Urothelium cell line (cell line): ENCODE measurements around the gene ZNF22.

Experiments
- DNase-seq: peaks from one replicate; pipeline ENCODE4 v3.0.0; 2011; ENCODE audit warnings: low spot score, mixed read lengths
- FAIRE-seq: peaks from 2 replicates; lab custom pipeline; 2011; peaks lifted over from hg19 to GRCh38; lab: Jason Lieb, UNC

The ZNF22 gene

DNA sequence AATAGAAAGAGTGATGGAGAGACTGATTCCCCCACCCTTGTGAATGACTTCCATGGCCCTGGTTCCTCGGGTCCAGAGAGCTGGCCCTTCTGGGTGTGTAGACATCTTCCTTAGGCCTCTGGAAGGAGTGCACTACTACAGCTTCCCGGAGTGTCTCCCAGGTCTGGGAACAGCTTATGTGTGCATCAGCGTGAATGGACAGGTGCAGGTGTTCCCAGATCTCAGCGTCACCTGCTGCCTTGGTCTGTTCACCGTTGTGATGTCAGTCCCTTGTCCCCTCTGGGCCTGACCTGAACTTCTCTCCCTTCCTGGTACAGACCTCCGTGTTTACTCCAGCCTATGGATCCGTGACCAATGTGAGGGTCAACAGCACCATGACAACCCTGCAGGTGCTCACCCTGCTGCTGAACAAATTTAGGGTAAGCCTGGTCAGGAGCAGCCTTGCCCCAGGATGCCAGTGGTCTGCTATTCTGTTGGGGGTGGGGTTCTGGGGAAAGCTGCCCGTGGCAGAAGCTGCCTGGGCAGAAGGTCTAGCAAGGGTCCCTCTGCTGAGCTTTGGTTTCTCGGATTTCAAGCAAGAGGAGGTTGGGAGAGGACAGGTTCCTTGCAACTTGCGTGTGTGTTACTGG is 11.7 kb upstream of the ZNF22 start:
- no peak for DNase-seq
- FAIRE-seq: no peak

DNA sequence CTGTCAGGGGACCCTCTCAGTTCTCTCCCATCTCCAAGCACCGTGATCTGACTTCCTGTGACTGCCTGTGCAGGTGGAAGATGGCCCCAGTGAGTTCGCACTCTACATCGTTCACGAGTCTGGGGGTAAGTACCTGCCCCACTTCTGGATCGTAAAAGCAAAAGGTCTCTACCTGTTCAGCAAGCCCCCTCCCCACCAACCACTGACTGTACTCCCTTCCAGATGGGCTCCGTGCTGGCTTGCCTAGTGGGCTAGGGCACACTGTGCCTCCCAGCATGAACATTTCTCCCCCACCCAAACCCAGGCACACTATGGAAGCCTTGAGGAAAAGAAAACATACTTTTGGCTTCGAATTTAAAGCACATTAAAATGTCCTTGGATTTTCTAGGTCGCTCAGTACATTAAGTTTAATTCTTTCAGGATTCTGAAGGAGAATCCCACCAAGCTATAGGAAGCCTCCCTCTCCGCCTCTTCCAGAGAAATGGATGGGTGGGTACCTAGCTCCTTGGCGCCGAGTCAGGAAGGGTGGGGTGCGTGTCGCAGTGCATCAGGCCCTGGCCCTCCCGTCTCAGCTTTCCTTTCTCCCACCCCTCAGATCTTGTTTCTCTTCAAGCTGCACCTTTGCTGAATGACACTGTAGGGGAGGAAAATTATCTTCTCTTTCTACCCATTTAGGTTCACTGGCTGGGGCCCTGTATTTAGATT is 11.0 kb upstream of the ZNF22 start:
- FAIRE-seq: no peak
- DNase-seq: no peak

DNA sequence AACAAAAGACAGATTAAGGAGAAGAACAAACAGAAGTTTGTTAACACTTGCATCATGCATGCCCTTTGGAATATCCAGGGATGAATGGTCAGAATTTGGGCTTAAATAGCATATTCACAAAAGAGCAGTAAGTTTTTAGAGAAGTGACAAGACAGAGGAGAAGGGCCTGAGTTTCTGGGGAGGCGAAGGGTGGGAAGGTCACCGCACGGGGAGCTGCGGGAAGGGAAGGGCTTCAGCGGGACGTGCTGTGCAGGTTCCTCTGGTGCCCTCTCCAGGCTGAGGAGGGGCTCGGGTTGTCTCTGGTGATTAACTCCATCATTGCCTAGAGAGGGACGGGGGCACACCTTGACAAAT is 10.4 kb upstream of the ZNF22 start:
- DNase-seq (no peak), FAIRE-seq (no peak)

DNA sequence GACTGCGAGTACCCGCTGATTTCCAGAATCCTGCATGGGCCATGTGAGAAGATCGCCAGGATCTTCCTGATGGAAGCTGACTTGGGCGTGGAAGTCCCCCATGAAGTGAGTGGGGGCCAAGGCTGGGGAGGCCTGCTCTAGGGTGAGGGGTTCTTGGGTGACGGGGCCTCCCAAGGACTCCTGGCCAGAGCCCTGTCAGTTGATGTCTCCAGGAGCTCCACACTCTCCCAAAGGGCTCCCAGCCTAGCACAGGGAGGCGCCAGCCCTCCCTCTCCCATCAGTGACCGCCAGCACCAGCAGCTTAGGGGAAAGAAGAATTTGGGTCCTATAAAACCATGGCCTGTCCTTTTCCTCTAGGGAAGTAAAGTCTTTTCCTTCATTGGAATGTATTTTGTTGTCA is 9.8 kb upstream of the ZNF22 start:
- FAIRE-seq (no peak), DNase-seq (no peak)

DNA sequence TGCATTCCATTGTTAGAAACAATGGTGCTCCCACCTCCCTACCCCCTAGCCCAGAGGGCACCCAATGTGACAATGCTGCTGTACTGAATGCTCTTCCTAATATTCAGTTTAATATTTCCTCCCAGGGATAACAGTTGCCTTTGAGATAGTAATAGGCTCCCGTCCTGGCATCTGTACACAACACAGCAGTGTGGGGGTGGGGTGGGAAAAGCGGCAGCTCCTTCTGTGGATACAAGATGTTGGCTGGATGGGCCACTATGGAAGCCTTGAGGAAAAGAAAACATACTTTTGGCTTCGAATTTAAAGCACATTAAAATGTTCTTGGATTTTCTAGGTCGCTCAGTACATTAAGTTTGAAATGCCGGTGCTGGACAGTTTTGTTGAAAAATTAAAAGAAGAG is 9.2 kb upstream of the ZNF22 start:
- FAIRE-seq (no peak), DNase-seq (no peak)

DNA sequence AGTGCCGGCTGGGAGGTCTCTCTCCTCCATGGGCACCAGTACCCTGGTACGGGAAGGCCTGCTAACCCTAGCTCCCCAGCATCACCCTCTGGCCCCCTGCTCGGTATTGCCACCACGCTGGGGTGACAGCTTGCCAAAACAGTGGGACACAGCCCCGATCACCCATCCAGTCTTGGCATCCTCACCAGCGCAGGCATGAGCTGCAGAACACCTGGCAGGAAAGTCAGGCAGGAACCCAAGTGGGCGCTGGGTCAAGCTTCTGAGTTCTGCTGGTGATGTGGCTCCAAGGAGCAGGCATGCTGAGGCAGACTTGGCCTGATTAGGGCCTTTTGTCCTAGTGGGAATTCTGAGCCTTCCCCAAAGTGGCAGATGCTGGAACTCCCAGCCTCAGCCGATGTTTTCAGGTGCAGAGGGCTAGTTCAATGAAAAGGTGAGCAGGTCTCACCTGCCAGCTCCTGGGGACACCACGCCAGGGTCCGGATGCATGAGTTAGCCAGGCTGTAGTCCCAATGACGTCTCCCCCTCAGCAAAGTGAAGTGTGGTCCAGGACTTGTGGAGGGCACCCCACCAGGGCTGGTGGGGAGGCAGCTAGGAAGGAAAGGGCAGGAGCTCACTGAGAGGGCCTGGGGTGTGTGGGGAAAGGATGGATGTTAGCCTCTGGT is 8.5 kb upstream of the ZNF22 start:
- no peak for FAIRE-seq
- DNase-seq: no peak

DNA sequence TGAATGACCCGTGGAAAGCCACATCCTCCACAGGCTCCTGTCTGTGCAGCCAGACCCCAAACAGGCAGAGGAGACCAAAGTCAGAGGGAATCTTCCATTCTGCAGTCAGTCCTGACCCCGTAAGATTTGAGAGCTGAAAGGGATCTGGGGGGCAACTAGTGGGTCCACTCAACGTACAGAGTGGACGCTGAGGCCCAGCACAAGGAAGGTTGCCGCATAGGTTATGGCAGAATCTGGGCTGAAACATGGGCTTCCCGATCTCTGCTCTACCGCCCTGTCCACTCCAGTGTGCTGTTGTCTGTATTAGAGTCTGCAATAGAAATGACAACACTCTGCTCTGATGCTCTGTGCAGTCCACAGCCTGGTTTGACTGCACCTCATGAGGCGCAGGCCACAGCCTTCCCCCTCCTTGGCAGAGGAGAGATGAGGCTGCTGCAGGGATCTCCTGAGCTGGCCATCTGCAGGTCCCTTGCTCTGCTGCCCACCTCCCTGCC is 7.9 kb upstream of the ZNF22 start:
- FAIRE-seq: no peak
- no peak for DNase-seq

DNA sequence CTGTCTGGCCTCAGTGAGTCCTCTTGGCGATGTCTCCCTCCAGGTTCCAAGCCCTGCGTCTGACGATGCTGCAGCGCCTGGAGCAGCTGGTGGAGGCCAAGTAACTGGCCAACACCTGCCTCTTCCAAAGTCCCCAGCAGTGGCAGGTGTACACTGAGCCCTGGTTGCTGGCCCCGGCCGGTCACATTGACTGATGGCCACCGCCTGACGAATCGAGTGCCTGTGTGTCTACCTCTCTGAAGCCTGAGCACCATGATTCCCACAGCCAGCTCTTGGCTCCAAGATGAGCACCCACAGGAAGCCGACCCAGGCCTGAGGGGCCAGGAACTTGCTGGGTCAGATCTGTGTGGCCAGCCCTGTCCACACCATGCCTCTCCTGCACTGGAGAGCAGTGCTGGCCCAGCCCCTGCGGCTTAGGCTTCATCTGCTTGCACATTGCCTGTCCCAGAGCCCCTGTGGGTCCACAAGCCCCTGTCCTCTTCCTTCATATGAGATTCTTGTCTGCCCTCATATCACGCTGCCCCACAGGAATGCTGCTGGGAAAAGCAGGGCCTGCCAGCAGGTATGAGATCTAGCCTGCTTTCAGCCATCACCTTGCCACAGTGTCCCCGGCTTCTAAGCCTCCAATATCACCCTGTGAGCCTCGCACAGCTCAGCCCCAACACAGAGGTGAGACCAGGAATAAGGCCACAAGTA is 7.3 kb upstream of the ZNF22 start:
- FAIRE-seq (no peak), DNase-seq (no peak)

DNA sequence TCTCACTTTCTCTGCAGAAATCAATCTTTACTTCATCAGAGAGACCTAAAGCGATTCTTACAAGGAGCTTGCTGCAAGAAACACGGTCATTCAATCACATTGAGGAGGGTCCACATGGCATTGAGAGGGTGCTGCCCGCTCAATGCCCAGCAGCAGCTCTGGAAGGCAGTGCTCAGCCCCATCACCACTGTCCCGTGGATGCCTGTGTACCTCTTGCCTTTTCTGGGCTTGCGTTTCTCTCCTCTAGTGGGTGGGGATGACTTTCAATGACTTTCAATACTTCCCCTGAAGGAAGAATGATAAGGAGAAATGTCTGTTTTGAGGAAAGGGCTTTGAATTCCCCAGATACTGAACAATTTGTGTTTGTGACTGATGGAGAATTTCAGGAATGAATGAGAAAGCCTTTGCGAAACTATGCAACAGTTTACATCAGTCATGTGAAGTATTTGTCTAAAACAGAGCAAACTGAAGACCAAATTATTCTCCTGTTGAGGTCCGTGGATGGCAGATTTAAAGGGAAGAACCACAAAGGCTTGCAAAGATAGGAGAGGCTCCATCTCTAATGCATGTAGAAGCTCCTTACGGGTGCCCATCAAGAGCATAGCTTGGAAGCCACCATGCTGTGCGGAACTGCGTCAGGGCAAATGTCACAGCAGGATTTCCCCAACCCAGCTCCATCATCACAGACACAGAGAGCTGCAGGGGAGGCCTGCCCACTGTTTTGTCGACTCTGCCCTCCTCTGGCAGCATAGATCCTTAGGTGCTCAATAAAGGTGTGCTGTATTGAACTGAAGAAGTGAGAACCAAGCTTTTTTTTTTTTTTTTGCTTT is 6.6 kb upstream of the ZNF22 start:
- FAIRE-seq: no peak
- no peak for DNase-seq

DNA sequence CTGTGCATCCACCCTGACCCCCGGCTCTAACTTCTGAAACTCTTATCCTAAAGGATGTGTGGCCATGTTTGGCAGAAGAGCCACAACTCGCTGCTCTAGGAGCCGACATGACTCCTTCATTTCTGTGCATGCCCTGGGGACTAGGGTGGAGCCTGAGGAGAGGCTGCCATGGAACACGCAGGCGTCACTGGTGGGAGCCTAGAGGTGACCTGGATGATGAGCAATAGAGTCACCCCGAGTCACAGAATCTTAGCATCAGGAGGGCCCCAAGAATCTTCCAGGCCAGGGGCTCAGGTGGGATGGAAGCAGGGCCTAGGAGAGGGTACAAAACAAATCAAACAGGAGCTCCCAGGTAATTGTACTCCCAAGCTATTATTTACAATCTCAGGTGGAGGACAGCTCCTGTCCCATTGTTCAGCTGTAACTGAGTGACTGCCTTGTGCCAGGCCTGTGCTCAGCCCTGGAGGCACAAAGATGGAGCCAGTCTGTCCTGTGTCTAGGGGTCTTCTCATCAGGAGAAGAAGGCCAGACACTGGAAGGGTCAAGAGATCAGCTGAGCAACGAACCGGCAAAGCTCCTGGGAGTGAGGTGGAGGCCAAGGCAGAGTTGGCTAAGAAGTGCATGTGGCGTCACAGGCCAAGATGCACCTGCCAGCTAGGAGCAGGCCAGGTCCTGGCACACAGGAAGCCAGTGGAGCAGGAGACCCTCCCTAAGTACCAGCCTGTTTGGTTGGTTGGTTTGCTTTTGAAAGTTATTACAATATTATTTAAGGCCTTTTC is 5.8 kb upstream of the ZNF22 start:
- FAIRE-seq (no peak), DNase-seq (no peak)

DNA sequence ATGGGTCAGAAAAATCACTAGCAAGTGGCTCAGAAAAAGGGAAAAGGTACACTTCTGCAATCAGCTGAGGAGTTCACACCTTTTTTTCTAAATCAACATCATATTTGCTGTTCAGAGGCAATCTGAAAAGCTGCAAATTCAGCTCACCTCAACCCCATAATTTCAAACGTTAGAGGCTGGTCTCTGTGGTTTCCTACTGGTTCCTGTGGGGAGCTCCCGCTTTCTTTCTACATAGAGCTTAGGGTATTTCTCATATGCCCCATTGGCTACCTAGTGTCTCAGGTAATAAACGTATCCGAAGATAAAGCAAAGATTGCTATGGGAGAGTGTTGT is 5.2 kb upstream of the ZNF22 start:
- FAIRE-seq (no peak), DNase-seq (no peak)

DNA sequence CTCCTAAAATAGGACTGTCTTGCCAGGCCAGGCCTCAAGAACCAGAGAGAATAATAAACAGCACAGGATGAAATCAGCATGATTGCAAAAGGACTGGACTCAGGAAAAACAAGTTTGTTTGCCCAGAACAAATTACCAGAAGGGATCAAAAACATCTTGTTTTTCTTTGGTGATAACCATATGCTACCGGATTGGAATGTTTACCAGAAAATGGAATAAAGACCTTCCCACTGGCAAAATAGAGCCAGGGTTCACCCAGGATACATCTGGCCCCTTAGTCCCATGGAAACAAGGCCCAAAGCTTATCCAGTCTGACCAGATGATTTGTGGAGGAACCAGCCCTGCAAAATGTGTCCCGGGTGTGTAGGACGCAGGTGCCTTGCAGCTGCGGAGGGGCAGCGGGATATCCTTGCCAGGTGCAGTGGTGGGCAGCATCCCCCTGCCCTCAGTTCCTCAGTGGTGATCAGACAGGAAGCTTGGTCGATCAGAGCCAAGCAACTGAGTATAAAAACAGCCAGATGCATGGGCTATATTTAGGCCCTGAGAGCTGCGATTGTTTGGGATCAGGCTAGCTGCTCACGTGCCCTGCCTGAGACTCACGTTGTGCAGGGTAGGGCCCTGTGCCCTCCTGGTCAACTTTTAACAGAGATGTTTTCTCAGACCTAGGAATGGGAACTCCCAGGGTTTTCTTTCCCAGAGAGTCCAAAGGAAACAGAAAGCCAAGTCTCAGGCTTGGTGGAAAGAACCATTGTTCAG is 4.6 kb upstream of the ZNF22 start:
- no peak for DNase-seq
- FAIRE-seq: no peak

DNA sequence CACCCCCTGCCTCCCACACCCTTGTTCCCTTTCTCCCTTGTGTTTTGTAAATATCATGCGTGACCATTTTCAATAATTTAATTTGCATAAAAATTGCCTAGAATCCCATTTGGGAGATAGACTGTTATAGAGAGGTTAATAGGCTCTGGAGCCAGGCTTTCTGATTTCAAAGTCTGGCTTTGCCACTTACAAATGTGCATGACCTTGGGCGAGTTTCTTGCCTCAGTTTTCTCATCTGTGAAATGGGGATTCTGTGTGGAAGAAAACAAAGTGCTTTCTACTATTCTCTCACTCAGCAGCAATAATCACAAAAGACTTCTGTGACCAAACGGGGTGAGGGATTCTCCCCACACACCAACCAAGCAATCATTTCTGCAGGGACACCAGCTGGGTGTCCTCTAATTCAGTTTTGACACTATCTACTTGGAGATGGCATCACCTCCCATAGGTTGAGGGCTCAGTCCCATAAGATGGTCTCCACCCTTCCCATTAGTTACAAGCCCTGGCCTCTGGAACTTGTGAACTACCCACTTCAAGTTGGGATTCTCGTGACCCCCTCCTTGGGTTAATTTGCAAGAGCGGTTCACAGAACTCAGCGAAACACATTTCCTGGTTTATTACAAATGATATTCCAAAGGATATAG is 3.5 kb upstream of the ZNF22 start:
- DNase-seq (no peak), FAIRE-seq (no peak)

DNA sequence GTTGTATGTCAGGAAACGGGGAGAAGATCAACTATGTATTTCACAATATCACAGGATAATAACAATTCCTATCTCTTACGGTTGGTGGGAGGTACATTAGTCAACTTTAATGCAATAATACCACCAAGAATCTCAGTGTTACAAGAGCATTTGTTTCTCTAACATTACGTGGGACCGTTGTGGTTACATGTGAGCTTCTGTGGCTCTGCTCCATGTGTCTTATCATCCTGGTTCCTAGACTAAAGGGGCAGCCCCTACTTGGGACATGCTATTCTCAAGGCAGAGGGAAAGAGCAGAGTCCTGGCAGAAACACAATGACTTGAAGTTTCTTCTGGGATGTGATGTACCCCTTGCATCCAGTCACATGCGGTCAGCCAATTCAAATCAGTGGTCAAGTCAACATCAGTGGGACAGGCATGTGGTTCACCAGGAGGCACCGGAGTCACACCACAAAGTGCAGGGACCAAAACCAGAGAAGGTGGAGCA is 2.5 kb upstream of the ZNF22 start:
- DNase-seq: no peak
- FAIRE-seq: no peak

DNA sequence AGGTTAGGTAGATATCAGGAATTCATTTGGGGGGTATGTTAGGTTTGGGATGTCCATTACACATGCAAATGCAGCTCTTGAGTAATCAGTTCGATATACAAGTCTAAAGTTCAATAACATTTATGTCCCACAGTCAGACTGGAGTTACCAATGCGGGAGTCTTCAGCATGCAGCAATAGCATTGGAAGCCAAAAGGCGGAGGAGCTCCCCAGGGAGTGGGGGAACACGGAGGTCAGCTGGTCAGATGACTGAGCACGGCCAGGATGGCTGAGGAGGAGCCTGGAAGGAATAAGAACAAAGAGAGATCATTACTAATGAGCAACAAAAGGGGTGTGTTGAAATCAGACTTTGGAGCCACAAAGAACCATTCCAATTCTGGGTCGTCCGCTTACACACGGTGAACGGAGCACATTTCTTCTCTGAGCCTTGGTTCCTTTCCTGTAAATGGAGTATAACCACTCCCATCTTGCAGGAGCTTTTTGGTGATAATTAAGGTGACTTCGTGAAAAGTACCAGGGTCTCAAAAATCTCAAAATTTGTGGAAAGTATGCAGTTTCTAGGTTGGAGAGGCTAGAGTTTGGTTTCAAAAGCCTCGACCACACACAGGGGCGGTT is 478 bp upstream of the ZNF22 start:
- FAIRE-seq: no peak
- DNase-seq: no peak

DNA sequence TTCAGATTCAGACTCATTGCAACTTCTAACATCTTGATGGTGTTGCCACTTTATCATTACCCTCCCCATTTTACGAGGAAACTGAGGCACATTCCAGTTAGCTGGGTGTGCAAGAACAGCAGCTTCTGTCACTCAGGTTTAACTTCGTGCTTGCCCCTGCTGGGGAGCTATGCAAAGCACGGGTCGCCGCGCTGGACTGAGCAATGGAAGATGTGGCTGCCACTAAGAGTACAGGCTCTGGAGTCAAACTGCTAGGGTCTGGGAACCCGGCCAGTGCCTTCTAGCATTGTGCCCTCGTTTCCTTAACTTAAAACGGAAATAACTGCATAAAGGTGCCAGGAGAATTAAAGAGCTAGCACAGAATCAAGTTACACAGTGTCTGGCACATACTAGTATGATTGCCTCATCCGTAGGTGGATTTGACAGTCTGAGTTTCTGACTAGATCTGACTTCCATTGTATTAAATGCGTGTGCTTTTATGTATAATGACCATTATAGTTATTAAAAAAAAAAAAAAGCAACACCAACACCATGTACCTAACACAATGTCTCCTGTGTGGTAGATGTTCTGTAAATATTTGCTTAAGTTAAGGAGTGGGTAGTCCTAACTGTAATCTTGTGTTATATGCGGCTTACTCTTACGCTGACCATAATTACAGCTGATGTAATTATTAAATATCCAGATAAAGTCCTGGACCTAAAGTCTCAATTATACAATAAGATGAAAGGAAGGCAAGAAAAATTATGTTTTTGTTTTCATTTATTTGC is 842 bp downstream of the ZNF22 start:
- no peak for FAIRE-seq
- DNase-seq: peak; percentile 74

DNA sequence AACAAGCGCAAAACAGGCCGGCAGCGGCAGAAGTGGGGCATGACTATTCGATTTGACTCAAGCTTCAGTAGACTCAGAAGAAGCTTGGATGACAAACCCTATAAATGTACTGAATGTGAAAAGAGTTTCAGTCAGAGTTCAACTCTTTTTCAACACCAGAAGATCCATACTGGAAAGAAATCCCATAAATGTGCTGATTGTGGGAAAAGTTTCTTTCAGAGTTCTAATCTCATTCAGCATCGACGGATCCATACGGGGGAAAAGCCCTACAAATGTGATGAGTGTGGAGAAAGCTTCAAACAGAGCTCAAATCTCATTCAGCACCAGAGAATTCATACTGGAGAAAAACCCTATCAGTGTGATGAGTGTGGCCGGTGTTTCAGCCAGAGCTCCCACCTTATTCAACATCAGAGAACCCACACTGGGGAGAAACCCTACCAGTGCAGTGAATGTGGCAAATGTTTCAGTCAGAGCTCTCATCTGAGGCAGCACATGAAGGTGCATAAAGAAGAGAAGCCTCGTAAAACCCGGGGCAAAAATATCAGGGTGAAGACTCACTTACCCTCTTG is 2.8 kb downstream of the ZNF22 start:
- DNase-seq: no peak
- FAIRE-seq: no peak
